Measurements from ENCODE around the gene RNASEL. TPM values are rescaled to one million over a fixed set of nuclear protein-coding genes. Genes with fewer than 3 reads are reported as not detected.

RNASEL gene
- total RNA-seq, 2 experiments from 2014 or later, result 4.2 to 4.3 TPM

GRCh38 chr1:182604175-182605164 lies 15.4 kb upstream of the RNASEL start, which contains the start of gene RGS16:
Gene RGS16 (minus strand): TSS chr1:182604389. CDS start chr1:182604259, 130 bp downstream.
- CTCF ChIA-PET, result interaction anchor here (0.9 to 30.8 kb wide), 8 partner anchors 9 to 182 kb away, joined by 3 to 459 read pairs (median 4); partner anchors contain the start of gene NPL
- POLR2A ChIA-PET, result interaction anchor here (1.4 to 1.7 kb wide), 2 partner anchors 11 kb away, joined by 9 to 19 read pairs; no protein-coding TSS in a partner anchor

- CTCF ChIA-PET, result interaction anchor here (0.9 to 30.8 kb wide), 6 partner anchors 8 to 183 kb away, joined by 3 to 459 read pairs (median 5); partner anchors contain the start of gene NPL
- POLR2A ChIA-PET, result interaction anchor here (0.7 to 1.7 kb wide), 6 partner anchors 12 to 237 kb away, joined by 3 to 19 read pairs (median 4); no protein-coding TSS in a partner anchor
Observed at GRCh38 chr1:182603646-182604174, 14.7 kb upstream of the RNASEL start.

- POLR2A ChIA-PET, result interaction anchor here (0.5 to 1.7 kb wide), 7 partner anchors 13 to 237 kb away, joined by 3 to 19 read pairs (median 3); no protein-coding TSS in a partner anchor
- CTCF ChIA-PET, result interaction anchor here (0.9 to 30.8 kb wide), 5 partner anchors 11 to 184 kb away, joined by 3 to 459 read pairs (median 5); partner anchors contain the start of gene NPL
Observed at GRCh38 chr1:182602935-182603645, 14.0 kb upstream of the RNASEL start.

GRCh38 chr1:182601913-182602312 lies 12.9 kb upstream of the RNASEL start:
- POLR2A ChIA-PET, result no interaction called here
- CTCF ChIA-PET, result interaction anchor here (0.7 to 30.8 kb wide), 4 partner anchors 12 to 185 kb away, joined by 3 to 459 read pairs (median 6); partner anchors contain the start of gene NPL

- ChIA-PET POLR2A (interaction anchor here (1.0 kb wide), 1 partner anchor 181 kb away, joined by 3 read pairs; no protein-coding TSS in a partner anchor), CTCF (interaction anchor here (0.7 to 30.8 kb wide), 6 partner anchors 11 to 185 kb away, joined by 3 to 459 read pairs (median 4); partner anchors contain the start of gene NPL)
Observed at GRCh38 chr1:182601416-182601786, 12.3 kb upstream of the RNASEL start.

GRCh38 chr1:182600745-182601415 lies 11.8 kb upstream of the RNASEL start:
- ChIA-PET POLR2A (interaction anchor here (0.6 to 1.0 kb wide), 2 partner anchors 31 to 181 kb away, joined by 3 to 6 read pairs; no protein-coding TSS in a partner anchor), CTCF (interaction anchor here (0.6 to 30.8 kb wide), 7 partner anchors 11 to 242 kb away, joined by 3 to 459 read pairs (median 4); partner anchors contain the start of gene NPL)

- ChIA-PET POLR2A (interaction anchor here (0.6 kb wide), 1 partner anchor 32 kb away, joined by 6 read pairs; no protein-coding TSS in a partner anchor), CTCF (interaction anchor here (0.6 to 30.8 kb wide), 3 partner anchors 90 to 243 kb away, joined by 4 to 459 read pairs (median 4); partner anchors contain the start of gene NPL)
Observed at GRCh38 chr1:182600036-182600713, 11.1 kb upstream of the RNASEL start.

- CTCF ChIA-PET, result interaction anchor here (0.6 to 30.8 kb wide), 4 partner anchors 33 to 243 kb away, joined by 3 to 459 read pairs (median 4); partner anchors contain the start of gene NPL
- POLR2A ChIA-PET, result no interaction called here
Observed at GRCh38 chr1:182599339-182599738, 10.3 kb upstream of the RNASEL start.

- ChIA-PET POLR2A (no interaction called here), CTCF (interaction anchor here (1.4 to 30.8 kb wide), 2 partner anchors 34 to 188 kb away, joined by 3 to 459 read pairs; partner anchors contain the start of gene NPL)
Observed at GRCh38 chr1:182598296-182598695, 9.2 kb upstream of the RNASEL start.

GRCh38 chr1:182596934-182597333 lies 7.9 kb upstream of the RNASEL start:
- POLR2A ChIA-PET, result no interaction called here
- CTCF ChIA-PET, result interaction anchor here (0.7 to 30.8 kb wide), 3 partner anchors 15 to 190 kb away, joined by 3 to 459 read pairs (median 10); partner anchors contain the start of gene NPL

GRCh38 chr1:182595641-182596240 lies 6.7 kb upstream of the RNASEL start:
- ChIA-PET CTCF (interaction anchor here (0.6 to 30.8 kb wide), 15 partner anchors 9 to 575 kb away, joined by 3 to 459 read pairs (median 5); partner anchors contain the start of genes NPL and RGS16), POLR2A (interaction anchor here (0.5 kb wide), 1 partner anchor 392 kb away, joined by 3 read pairs; no protein-coding TSS in a partner anchor)

GRCh38 chr1:182589931-182590330 lies 875 bp upstream of the RNASEL start:
- CTCF ChIA-PET, result interaction anchor here (1.1 to 30.8 kb wide), 3 partner anchors 12 to 197 kb away, joined by 4 to 459 read pairs (median 5); partner anchors contain the start of gene NPL
- POLR2A ChIA-PET, result no interaction called here

- POLR2A ChIA-PET, result interaction anchor here (0.6 kb wide), 1 partner anchor 17 kb away, joined by 3 read pairs; no protein-coding TSS in a partner anchor
Observed at GRCh38 chr1:182589520-182589919, 464 bp upstream of the RNASEL start.

GRCh38 chr1:182587666-182588499 lies 1.2 kb downstream of the RNASEL start:
- POLR2A ChIA-PET, result interaction anchor here (0.7 kb wide), 1 partner anchor 176 kb away, joined by 4 read pairs; no protein-coding TSS in a partner anchor
- CTCF ChIA-PET, result interaction anchor here (30.8 kb wide), 1 partner anchor 199 kb away, joined by 459 read pairs; the partner anchor contains the start of gene NPL

More at GRCh38 chr1:182589520-182589919, 464 bp upstream of the RNASEL start:
- CTCF ChIA-PET, result interaction anchor here (1.1 to 30.8 kb wide), 3 partner anchors 12 to 197 kb away, joined by 4 to 459 read pairs (median 5); partner anchors contain the start of gene NPL

- CTCF ChIA-PET, result interaction anchor here (30.8 kb wide), 1 partner anchor 200 kb away, joined by 459 read pairs; the partner anchor contains the start of gene NPL
- POLR2A ChIA-PET, result interaction anchor here (0.7 kb wide), 1 partner anchor 177 kb away, joined by 4 read pairs; no protein-coding TSS in a partner anchor
Observed at GRCh38 chr1:182587093-182587492, 2.0 kb downstream of the RNASEL start.

Measured in activated CD8-positive, alpha-beta memory T cell treated with anti-CD3 and anti-CD28 coated beads for 36 hours (primary cell).